WTC11 (cell line): ENCODE results near the gene GRK7.

Experiments used
- MXD4 ChIP-seq: fragments of 250-450 bp; sonication (Bioruptor Pico); IDR thresholded peaks from 2 replicates; pipeline ENCODE4 v1.8.0; 2021; ENCODE audit warnings: mild to moderate bottlenecking, moderate library complexity, borderline replicate concordance
- ZNF138 ChIP-seq: sonication (generic); formaldehyde crosslinking; conservative IDR thresholded peaks from 2 replicates; pipeline ENCODE4 v1.8.1; 2022; ENCODE audit warnings: mild to moderate bottlenecking, moderate library complexity, missing genetic modification reagents
- TF ChIP-seq, protein P1 (sequence below): fragments of 200-600 bp; IDR thresholded peaks from 2 replicates; pipeline ENCODE4 v1.8.0; 2022; ENCODE audit warnings: antibody characterized with exemption

DNA sequence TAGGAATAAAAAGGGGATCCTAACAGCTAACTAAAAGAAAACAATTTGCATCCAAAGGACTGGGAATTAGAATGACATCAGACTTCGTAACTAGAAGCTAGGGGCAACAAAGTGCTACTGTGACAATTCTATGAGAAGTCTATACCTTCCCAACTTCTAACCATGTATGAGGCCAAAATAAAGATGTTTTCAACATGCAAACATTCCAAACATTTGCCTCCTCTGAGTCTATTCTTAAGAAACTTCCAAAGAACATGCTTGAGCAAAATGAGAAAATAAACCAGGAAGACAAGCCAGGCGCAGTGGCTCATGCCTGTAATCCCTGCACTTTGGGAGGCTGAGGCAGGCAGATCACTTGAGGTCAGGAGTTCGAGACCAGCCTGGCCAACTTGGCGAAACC lies 38.2 kb upstream of the GRK7 start:
- TF ChIP-seq ZNF138 (CRISPR knock-in tag) (no peak), MXD4 (CRISPR knock-in tag) (no peak)
- TF ChIP-seq, protein P1, sequence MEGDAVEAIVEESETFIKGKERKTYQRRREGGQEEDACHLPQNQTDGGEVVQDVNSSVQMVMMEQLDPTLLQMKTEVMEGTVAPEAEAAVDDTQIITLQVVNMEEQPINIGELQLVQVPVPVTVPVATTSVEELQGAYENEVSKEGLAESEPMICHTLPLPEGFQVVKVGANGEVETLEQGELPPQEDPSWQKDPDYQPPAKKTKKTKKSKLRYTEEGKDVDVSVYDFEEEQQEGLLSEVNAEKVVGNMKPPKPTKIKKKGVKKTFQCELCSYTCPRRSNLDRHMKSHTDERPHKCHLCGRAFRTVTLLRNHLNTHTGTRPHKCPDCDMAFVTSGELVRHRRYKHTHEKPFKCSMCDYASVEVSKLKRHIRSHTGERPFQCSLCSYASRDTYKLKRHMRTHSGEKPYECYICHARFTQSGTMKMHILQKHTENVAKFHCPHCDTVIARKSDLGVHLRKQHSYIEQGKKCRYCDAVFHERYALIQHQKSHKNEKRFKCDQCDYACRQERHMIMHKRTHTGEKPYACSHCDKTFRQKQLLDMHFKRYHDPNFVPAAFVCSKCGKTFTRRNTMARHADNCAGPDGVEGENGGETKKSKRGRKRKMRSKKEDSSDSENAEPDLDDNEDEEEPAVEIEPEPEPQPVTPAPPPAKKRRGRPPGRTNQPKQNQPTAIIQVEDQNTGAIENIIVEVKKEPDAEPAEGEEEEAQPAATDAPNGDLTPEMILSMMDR, result no peak
